SK-N-SH treated with all-trans-retinoic acid at 6 μM for 48 hours (cell line): Measurements from ENCODE around the gene EMC10.

ENCODE experiments used
- ATAC-seq: fragments of 200-7000 bp; cut with Tn5 transposase; 3 replicates; pipeline ENCODE4 v1.9.1; 2020; ENCODE audit warnings: mild to moderate bottlenecking, moderate library complexity
- ARNTL ChIP-seq: fragments of 450-650 bp; formaldehyde crosslinking; IDR thresholded peaks from 2 replicates; pipeline ENCODE4 v1.5.0; 2020; ENCODE audit warnings: low read depth, mild to moderate bottlenecking, moderate library complexity, borderline replicate concordance
- BACH2 ChIP-seq: fragments of 250-450 bp; sonication (Bioruptor Pico); IDR thresholded peaks from 2 replicates; pipeline ENCODE4 v1.9.0; 2021; ENCODE audit warnings: mild to moderate bottlenecking, borderline replicate concordance
- CREB5 ChIP-seq: fragments of 250-450 bp; sonication (Bioruptor Pico); IDR thresholded peaks from 2 replicates; pipeline ENCODE4 v1.5.1; 2020; ENCODE audit warnings: low read depth, mild to moderate bottlenecking, moderate library complexity
- CSDC2 ChIP-seq: fragments of 250-450 bp; sonication (Bioruptor Pico); IDR thresholded peaks from 2 replicates; pipeline ENCODE4 v1.5.0; 2020; ENCODE audit warnings: mild to moderate bottlenecking, moderate library complexity
- GLIS3 ChIP-seq: fragments of 250-450 bp; sonication (Bioruptor Pico); IDR thresholded peaks from 2 replicates; pipeline ENCODE4 v1.5.0; 2020; ENCODE audit warnings: mild to moderate bottlenecking, moderate library complexity
- ISL1 ChIP-seq: fragments of 250-450 bp; sonication (Bioruptor Pico); IDR thresholded peaks from 2 replicates; pipeline ENCODE4 v2.1.2; 2022; ENCODE audit warnings: mild to moderate bottlenecking, moderate library complexity
- OSR1 ChIP-seq: fragments of 250-450 bp; sonication (Bioruptor Pico); IDR thresholded peaks from 2 replicates; pipeline ENCODE4 v1.8.0; 2022; ENCODE audit warnings: moderate library complexity, mild to moderate bottlenecking, inconsistent platforms
- PATZ1 ChIP-seq: fragments of 250-450 bp; sonication (Bioruptor Pico); IDR thresholded peaks from 2 replicates; pipeline ENCODE4 v1.8.0; 2020; ENCODE audit warnings: mild to moderate bottlenecking, moderate library complexity, borderline replicate concordance
- POU6F1 ChIP-seq: fragments of 250-450 bp; sonication (Bioruptor Pico); IDR thresholded peaks from 2 replicates; pipeline ENCODE4 v1.8.0; 2021; ENCODE audit warnings: low read depth, mild to moderate bottlenecking, moderate library complexity, borderline replicate concordance
- PPARA ChIP-seq: fragments of 250-450 bp; sonication (Bioruptor Pico); IDR thresholded peaks from 2 replicates; pipeline ENCODE4 v1.5.0; 2020; ENCODE audit warnings: mild to moderate bottlenecking, borderline replicate concordance
- RARB ChIP-seq: fragments of 250-450 bp; sonication (Bioruptor Pico); IDR thresholded peaks from 2 replicates; pipeline ENCODE4 v1.8.0; 2021; ENCODE audit warnings: mild to moderate bottlenecking, moderate library complexity
- SNAI2 ChIP-seq: fragments of 250-450 bp; sonication (Bioruptor Pico); IDR thresholded peaks from 2 replicates; pipeline ENCODE4 v1.5.0; 2020; ENCODE audit warnings: mild to moderate bottlenecking, moderate library complexity
- TCF4 ChIP-seq: fragments of 250-450 bp; sonication (Bioruptor Pico); IDR thresholded peaks from 2 replicates; pipeline ENCODE4 v1.8.0; 2021; ENCODE audit warnings: mild to moderate bottlenecking, moderate library complexity, borderline replicate concordance
- TSHZ2 ChIP-seq: fragments of 250-450 bp; sonication (Bioruptor Pico); IDR thresholded peaks from 2 replicates; pipeline ENCODE4 v1.5.0; 2020; ENCODE audit warnings: mild to moderate bottlenecking, moderate library complexity
- ZC3H10 ChIP-seq: fragments of 250-450 bp; sonication (Bioruptor Pico); IDR thresholded peaks from 2 replicates; pipeline ENCODE4 v1.5.1; 2021; ENCODE audit warnings: mild to moderate bottlenecking, moderate library complexity
- ZFP3 ChIP-seq: fragments of 250-450 bp; sonication (Bioruptor Pico); IDR thresholded peaks from 2 replicates; pipeline ENCODE4 v1.5.0; 2020; ENCODE audit warnings: mild to moderate bottlenecking, moderate library complexity
- ZFP30 ChIP-seq: fragments of 450-650 bp; formaldehyde crosslinking; IDR thresholded peaks from 2 replicates; pipeline ENCODE4 v1.5.0; 2022; ENCODE audit warnings: mild to moderate bottlenecking, moderate library complexity
- ZNF565 ChIP-seq: fragments of 450-650 bp; formaldehyde crosslinking; conservative IDR thresholded peaks from 2 replicates; pipeline ENCODE4 v1.5.0; 2020; ENCODE audit warnings: low read depth, mild to moderate bottlenecking, moderate library complexity
- ZNF70 ChIP-seq: fragments of 450-650 bp; formaldehyde crosslinking; IDR thresholded peaks from 2 replicates; pipeline ENCODE4 v1.5.0; 2020; ENCODE audit warnings: mild to moderate bottlenecking, moderate library complexity

EMC10 gene

GRCh38 chr19:50532952-50533351 is 56.6 kb downstream of the EMC10 start (continued):
- TF ChIP-seq POU6F1 (CRISPR knock-in tag): no peak

GRCh38 chr19:50534478-50534877 is 58.2 kb downstream of the EMC10 start:
- no peak for ATAC-seq

GRCh38 chr19:50535672-50536187 is 59.4 kb downstream of the EMC10 start:
- TF ChIP-seq TSHZ2 (no peak), ZFP3 (CRISPR knock-in tag) (no peak), ZNF565 (CRISPR knock-in tag) (no peak), POU6F1 (CRISPR knock-in tag) (no peak), ARNTL (no peak), RARB (no peak), ZC3H10 (CRISPR knock-in tag) (no peak), ZNF70 (CRISPR knock-in tag) (no peak)
- TF ChIP-seq, all 23 proteins: peak for 0
- no peak for ATAC-seq

More at GRCh38 chr19:50534478-50534877, 58.2 kb downstream of the EMC10 start:
- TF ChIP-seq PATZ1 (CRISPR knock-in tag) (no peak), ISL1 (CRISPR knock-in tag) (no peak), ZC3H10 (CRISPR knock-in tag) (no peak), PPARA (CRISPR knock-in tag) (no peak), SNAI2 (CRISPR knock-in tag) (no peak), ZFP3 (CRISPR knock-in tag) (no peak), ARNTL (no peak), BACH2 (no peak)

GRCh38 chr19:50536662-50537305 is 60.5 kb downstream of the EMC10 start:
- TF ChIP-seq TCF4 (CRISPR knock-in tag) (no peak), RARB (no peak), CSDC2 (no peak), ZNF70 (CRISPR knock-in tag) (no peak), BACH2 (no peak)
- no peak for ATAC-seq

- ATAC-seq: no peak
- TF ChIP-seq RARB (no peak), PATZ1 (CRISPR knock-in tag) (no peak), OSR1 (no peak), ZNF565 (CRISPR knock-in tag) (no peak), BACH2 (no peak), ISL1 (CRISPR knock-in tag) (no peak), CSDC2 (no peak), ZFP30 (CRISPR knock-in tag) (no peak), ARNTL (no peak), TCF4 (CRISPR knock-in tag) (no peak), ZFP3 (CRISPR knock-in tag) (no peak), ZNF70 (CRISPR knock-in tag) (no peak), CREB5 (CRISPR knock-in tag) (no peak), GLIS3 (CRISPR knock-in tag) (no peak), SNAI2 (CRISPR knock-in tag) (no peak), POU6F1 (CRISPR knock-in tag) (no peak), PPARA (CRISPR knock-in tag) (no peak), ZC3H10 (CRISPR knock-in tag) (no peak)
Observed at GRCh38 chr19:50537306-50537685, 61.0 kb downstream of the EMC10 start.
